Breast epithelium (tissue), 3 donors: ENCODE results near the gene OXT.

Source experiments
- CTCF ChIP-seq, 3 donors: fragments of 450-650 bp; IDR thresholded peaks; one replicate each; pipeline ENCODE4 v1.5.1; 2016 to 2017; ENCODE audit warnings: antibody characterized with exemption in 3 of 3, mild to moderate bottlenecking in 3 of 3, moderate library complexity in 3 of 3
- POLR2A ChIP-seq: fragments of 450-650 bp; IDR thresholded peaks from one replicate; pipeline ENCODE4 v1.6.1; 2016; ENCODE audit warnings: antibody characterized with exemption, mild to moderate bottlenecking, moderate library complexity

DNA sequence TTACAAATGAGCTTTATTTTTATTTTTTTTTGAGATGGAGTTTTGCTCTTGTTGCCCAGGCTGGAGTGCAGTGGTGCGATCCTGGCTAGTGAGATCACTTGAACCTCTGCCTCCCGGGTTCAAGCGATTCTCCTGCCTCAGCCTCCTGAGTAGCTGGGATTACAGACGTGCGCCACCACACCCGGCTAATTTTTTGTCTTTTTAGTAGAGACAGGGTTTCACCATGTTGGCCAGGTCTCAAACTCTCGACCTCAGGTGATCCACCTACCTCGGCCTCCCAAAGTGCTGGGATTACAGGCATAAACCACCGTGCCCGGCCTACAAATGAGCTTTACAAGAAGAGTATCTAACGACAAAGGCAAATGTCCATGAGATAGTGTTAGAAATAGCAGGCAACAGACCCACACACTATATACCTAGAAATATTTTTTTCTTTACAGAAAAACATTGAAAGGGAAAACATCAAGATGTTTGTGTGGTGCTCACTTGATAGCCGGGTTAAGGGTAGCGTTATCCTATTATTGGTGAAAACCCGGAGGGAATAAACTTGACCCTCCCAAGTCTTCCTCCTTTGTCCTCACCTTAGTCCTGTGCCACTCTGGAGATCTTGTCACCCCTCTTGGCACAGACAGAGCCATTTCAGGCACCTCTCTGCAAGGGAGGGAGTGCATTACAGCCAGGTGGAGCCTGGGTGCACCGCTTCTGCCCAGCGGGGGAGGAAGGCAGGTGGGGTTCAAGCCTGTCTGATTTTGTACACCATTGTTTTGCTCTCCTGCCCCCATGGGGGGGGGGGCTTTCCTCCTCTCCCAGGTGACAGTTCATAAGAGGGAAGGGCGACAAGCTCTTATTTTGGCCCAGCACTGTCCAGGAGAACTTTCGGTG, 34.1 kb downstream of the OXT start:
- TF ChIP-seq CTCF (IDR thresholded peaks at IDR 0.05) (no peak), POLR2A (no peak)
